HG02938 (cell line): ENCODE measurements around the gene FAM181A.

Source experiments
- ATAC-seq: cut with Tn5 transposase; IDR thresholded peaks from one replicate; pipeline ENCODE4 v1.9.1; 2021; ENCODE audit warnings: mild to moderate bottlenecking, moderate library complexity; ENCODE audit not compliant: unreplicated experiment

The FAM181A gene

DNA sequence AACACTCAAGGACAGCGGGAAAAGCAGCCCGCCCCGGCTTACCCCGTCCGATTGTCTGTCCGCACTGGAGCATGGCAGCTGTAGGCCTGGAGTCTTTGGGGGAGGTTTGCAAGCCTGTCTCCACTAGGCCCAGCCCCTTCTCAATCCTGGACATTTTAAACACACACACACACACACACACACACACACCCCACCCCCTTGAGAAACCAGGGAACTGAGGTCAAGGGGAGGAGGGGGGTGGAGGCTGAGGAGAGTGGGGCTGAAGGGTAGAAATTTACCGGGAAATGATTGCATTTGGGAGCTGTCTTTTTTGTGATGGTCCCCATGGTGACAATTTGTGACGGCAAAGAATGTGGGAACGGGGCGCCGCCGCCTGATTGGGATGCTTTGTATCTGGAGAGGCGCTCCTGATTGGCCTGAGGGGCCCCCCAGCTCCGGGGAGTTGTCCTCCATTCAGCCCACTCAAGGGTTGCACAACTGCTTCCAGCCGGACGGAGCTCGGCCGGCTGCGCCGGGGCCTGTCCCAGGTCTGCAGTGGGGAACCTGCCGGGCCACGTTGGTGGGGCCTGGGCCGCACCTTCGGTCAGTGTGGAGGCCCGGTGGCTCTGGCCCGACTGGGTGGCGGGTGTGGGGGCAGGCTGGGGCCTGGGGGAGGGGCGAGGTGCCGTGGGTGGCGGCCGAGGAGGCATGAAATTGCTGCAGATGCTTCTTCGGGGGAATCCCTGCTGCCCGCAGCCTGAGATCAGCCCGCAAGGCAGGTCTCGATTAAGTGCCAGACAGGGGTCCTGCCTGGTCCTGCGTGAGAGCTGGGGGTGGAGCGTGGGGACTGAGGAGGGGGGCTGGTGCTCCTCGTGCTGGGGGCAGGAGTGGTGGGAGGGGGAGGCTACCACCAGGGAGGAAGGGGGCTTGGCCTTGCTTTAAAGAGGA, at the start of gene FAM181A:
TSS of gene FAM181A (plus strand) at position 472 of the 927 bp plus-strand sequence. CDS start 942 bp downstream, outside the sequence.
- ATAC-seq = no peak

DNA sequence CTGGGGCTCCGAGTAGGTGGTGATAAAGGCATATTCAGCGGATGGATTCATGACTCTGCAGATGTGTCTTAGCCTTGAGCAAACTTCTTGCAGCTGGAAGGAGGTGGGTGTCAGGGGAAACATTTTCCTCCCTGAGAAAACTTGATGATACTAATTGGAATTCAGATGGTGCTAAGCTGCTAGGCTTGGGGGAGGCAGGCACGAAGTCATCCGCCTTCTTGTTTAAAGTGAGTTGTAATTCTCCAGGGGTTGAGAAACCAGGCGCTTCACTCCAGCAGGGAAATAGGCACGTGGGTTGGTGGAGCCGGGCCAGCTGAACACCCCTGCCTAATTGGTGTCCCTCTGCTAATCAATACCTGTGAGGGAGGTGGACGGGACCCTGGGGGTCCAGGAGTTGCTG, 48.9 kb upstream of the FAM181A start:
- no peak for ATAC-seq

DNA sequence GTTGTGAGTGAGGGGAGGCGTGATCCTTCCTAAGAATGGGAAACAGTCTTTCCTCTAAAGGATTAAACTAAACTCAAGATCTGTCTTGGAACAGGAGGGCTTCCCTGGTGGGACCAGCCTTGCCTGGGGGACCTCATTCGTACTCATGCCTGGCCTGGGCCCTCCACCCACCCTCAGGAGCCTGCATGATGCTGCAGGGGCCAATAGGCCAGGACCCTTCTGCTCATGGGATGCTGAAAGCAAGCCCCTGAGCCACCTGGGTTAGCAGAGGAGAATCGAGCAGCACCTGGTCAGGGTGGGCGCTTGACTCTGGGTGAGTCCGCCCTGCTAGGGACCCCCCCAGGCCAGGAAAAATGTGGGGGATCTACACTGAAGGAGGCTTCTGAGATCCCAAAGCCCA, 48.3 kb upstream of the FAM181A start:
- no peak for ATAC-seq

DNA sequence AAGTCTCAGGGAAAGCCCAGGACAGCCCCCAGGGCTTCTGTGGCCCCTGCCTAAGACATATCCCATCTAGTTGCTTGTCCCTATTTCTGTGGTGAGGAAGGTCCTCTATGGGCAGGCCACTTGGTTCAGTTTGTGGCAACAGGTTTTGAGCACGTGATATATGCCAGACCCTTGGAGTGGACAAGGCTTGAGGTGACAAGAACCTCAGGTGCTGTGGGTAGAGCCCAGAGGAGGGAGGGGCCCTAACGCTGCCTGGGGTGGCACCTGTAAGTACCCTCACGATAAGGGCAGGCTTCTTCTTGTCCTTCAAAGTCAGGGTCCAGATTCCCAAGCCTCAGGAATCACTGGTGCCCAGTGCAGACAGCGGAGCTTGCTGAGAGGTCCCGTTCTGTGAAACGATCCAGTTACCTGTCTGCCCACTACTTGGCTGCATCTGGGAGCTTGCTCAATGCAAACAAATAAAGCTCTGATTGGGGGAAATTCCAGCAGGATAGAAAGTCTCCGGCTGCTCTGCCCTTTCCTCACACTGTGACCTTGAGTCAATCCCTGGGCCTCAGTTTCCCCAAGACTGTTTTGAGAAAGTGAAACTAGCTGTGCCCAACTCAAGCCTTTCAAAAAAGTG, 47.7 kb upstream of the FAM181A start:
- ATAC-seq = no peak

DNA sequence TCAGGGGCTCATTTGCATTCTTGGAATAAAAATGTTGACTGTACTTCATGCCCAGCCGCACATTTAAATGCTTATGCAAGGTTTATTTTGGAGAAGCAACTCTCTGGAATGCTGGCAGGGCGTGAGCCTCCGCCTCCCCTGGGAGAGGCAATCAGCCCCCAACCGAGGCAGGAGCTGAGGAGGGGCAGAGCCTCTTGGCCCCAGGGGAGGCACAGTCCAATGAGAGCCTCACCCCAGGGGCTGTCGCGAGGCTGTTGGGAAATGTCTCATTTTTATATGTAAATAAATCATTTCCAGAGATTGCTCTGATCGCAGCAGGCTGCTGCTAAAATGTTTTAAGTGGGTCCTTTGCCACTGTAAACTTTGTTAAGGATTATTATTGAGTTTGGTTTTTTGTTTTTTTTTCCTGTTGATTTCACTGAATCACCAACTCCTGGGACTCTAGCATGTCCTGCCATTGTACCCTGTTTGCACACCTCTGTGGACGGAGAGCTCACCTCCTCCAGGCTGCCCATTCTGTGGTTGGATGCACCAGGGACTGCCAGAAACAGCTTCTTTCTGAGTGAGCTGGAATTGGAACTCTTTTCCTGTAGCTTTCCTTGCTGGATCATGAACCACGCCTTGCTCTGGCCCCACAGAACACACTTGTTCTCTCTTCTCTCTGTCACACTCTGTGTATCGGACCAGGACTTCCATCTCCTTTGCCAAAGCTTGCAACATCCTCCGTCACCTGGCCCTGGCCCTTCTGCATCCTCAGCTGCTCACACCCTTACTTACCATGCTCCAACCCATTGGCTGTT, 46.9 kb upstream of the FAM181A start:
- no peak for ATAC-seq

DNA sequence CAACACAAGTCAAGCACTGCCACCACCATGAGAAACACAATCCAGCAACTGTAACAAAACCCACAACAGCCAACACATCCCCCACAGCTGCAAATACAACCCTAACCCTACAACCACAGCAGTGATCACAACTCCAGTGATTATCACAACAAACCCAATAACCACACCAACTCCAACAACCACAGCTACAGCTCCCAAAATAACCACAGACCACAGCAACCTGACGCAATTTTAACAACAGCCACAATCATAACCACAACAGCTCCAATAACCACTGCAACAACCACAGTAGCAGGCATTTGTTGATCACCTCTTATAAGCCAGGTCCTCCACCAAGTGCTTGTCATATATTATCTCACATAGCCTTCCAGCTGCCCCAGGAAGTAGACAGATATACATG, 42.2 kb upstream of the FAM181A start:
- ATAC-seq = no peak

DNA sequence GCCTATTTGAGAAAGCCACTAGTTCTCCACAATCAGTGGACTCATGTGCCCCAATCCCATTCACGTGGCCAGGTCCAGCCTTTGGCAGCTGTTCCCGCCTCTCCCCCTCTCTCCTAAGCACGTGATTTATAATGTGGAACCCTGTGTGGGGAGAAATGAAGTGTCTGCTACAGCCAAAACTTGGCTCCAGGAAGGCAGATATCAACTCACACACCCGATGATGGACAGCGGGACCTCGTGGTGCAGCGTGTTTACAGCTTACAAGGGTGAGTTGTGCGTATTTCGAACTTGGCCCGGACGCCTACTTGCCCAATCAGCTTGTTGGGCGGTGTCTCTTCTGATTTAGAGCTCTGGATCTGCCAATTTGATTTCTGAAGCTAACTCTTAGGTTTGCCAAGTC, 38.1 kb upstream of the FAM181A start:
- no peak for ATAC-seq

DNA sequence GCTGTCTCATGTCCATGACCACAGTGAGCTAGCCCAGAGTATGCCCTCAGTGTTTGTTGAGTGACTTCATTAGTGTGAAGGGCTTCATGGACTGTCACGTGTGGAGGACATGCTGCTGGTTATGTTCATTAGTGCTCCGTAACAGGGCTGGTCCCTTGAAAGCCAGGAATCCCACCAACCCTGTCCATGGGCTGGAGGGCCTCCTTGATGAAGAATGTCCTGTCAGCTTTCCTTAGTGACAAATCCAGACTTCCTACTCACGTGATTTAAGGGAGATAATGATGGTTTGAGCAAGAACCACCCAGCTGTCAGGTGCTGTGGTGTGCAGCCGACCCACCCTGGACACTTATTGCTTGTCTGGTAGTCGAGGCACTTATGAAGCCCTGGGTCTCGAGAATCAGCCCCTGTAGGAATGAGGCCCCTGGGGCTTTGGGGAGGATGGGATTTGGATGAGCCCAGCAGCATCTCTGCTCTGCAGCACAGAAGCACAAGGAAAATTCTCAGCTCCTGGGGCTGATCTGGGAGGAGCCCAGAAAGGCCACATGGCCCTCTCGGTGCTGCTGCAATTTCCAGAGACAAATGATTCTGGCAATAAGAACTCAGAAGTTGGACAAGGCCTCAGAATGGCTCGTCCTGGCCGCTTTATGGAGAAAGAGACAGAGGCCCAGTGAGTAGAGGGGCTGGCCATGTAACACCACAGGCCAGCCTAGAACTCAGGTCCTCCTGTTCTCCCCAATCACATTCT, 37.2 kb upstream of the FAM181A start:
- ATAC-seq = no peak

DNA sequence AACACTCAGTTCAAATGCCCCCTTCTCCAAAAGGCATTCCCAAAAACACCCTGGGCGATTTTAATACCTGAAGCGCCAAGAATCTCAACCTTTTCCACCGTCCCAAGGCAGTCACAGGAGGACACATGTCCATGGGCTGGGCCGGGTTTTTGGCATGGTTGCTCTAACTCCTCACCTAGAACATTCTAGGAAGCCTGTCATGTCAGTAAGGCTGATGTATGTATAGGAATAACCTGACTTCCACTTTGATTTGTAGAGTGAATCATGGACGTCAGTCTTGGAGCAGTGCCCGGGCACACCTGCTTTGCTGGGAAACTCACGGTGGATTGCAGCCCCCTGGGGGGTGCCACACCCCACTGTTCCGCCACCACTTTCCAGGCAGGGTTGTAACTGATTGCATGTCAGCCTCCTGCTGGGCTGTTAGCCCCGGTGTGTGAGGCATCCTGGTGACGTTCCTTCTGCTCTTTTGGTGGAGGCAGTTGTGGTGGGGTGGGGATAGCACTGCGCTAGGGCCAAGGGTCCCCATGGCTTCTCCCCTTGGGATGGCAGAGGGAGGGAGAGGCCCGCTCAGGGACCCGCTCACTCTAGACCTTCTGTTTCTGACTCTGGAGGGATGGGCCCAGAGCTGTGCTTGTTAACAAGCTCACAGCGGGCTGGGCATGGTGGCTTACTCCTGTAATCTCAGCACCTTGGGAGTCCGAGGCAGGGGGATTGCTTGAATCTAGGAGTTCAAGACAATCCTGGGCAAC, 35.2 kb upstream of the FAM181A start:
- ATAC-seq = no peak

DNA sequence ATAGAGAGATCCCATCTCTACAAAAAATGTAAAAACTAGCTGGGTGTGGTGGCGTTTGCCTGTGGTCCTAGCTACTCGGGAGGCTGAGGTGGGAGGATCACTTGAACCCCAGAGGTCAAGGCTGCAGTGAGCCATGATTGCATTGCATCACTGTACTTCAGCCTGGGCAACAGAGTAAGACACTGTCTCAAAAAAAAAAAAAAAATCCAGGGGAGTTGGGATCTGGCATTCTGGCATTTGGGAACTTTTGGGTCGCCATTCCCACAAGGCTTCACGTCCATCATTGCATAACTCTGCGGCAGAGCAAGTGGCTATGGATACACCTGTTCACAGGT, 34.7 kb upstream of the FAM181A start:
- ATAC-seq = no peak

DNA sequence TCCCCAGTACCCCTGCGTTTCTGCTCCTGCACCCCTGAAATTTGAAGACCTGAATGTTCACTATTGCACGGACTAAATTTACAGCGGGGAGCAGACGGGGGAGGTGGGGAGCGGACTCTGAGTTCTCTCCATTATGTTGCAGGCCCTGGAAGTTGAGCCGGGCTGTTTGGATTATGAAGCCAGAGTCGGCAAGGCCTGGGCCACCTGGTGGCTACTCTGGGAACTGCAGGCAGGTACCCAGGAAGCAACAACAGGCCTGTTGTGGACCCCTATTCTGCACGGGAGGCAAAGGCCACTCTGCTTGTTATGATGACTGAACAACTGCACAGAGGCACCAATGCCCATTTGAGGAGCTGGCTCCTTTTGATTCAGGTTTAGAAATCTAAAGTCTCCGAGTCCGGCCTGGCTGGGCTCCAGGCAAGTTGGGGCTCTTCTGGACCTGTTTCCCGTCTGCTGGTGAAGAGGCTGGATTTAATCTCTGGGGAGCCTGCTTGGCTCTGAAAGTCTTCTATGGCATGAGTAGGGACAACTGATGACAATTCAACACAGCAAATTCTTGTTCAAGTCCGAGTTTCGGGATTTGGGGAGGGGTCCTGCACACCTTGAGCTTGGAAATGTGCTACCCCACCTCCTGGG, 34.1 kb upstream of the FAM181A start:
- ATAC-seq = no peak

DNA sequence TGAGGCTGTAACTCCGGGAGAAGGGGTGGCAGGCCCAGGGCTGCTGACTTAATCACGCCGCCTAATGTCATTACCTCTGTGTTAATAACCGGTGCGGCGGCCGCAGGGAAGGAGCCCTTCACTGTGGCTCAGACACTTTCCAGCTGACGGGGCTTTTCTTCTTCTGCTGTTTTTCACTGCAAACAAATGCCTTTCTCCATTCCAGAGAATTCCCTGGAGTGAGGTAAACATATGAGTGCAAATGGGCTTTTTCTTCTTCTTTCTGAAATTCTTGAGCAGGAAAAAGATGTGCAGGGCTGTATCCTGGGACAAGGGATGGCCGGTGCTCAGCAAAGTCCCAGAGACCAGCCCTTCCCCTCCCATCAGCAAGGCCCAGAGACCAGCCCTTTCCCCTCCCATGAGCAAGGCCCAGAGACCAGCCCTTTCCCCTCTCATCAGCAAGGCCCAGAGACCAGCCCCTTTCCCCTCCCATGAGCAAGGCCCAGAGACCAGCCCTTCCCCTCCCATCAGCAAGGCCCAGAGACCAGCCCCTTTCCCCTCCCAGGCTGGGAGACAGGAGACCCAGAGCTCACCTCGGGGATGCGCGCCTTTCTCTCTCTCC, 33.4 kb upstream of the FAM181A start:
- ATAC-seq = no peak

DNA sequence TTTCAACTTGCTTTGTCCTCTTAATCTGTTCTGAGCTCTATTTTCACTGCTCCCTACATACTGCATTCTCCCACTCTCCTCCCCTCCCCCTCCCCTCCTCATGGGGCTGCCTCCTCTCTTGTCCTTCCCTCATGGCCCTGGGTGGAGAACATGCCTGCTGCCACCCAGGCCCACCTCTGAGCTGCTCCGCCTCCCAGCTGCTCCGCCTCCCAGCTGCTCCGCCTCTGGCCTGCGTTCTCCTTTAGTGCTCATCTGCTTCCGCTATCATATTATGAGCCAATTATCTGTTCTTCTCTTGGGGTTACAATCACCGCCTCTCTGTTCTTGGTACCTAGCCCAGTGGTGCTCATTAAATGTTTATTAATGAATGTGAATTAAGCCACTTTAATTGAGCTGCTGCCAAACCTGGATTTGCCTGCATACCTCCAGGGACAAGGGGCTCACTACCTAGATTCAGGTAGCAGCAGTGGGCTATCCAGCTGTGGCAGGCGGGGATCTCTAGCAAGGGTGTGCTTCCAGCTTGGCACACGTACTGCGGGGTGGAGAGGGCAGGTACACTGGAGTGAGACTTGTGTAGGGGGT, 32.0 kb upstream of the FAM181A start:
- ATAC-seq = no peak

DNA sequence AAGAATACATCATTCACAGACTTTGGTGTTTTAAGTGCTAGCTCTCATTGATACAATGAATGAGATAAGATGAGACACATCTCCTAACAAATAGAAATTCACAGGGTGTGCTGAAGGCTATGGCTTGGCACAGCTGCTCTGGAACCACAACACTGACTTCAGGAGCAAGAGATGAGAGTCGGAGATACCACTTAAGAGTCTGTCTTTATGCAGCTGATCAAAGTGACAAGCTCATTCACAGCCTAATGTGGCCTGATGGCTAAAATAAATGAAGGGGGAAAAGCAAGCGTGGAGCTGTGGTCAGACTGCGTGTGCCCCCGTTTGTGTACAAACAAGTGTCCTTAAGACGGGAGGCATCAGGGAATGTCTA, 29.7 kb upstream of the FAM181A start:
- no peak for ATAC-seq

DNA sequence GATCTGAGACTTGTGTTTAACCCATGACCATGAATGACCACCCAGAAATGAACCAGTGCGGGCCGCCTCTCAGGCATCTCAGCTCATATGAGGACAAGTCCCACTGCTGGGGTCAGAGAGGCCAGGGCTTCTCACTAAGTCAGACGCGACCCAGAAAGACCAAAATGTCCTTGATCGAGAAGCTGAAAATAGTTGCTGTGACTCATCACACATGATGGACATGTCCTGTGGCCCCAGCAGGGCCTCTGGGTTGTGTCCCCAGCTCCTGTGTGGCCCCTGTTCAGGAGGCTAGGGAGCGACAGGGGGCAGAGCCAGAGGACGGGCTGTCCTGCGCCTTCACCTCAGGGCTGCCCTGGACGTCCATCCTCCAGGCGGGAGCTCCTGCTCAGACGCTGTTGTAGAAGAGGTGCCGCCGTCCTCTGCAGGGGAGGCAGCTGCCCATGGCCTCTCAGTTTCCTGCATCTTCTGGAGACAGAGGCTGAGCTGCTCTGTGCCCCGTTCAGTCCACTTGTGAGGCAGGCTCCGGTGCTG, 29.0 kb upstream of the FAM181A start:
- ATAC-seq = no peak

DNA sequence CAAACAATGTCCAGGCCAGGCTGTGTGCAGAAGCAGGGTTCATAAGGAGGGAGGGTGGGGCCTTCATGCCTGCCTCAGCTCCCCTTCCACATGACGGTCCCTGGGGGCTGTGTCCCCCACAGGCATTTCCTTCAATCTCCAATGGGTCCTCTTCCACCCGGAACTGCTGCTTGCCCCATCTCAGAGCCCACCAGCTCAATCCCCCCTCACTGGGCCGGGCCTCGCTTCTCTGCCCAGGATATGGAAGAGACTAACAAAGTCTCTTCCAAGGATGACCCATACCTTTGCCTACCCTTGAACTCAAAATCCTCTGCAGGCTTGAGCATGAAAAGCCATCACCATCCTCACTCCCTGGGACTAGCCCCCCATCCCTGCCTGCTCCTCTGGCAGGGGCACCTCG, 28.4 kb upstream of the FAM181A start:
- ATAC-seq = no peak

DNA sequence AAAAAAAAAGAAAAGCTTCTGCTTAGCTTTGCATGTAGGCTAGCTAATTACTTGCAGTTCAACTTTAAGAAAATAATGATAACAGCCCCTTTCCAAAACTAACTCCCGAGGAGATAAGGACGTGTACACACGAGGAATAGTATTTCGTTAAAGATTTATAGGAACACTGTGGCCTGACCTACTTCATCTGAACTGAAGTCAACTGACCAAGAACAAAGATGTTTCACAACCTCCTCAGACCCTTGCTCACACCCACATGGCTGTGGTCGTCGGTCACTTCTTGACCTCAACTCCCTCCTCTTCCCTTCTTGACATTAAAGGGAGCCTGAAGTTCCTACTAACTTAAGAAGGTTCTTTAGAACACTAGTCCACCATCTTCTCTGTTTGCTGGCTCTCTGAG, 25.3 kb upstream of the FAM181A start:
- ATAC-seq = no peak

DNA sequence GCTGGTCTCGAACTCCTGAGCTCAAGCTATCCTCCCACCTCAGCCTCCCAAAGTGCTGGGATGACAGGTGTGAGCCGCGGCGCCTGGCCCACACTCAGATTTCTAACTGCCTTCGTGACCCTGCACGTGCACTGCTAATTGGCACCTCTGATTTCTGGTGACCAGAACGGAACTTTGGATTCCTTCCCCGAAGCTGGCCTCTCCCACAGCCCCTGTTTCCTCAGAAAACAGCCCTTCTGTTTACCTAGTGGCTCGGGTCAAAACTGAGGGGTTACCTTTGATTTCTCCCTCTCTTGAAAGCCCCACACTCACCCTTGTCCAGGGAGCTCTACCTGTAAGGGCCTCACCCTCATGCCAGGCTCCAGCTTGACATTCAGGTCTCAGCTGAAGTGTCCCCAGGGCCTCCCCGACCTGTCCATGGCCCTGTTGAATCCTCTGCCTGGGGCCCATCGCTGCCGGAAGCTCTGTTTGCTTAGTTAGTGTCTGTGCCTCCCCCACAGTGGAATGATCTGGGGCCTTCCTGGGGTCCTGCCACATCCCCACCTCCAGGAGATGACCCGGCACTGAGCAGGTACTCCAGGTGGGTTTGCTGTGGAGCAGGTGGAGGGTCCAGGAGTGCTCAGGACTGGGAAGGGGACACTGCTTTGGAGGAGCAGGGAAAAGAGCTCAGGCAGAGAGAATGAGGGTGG, 24.4 kb upstream of the FAM181A start:
- ATAC-seq = no peak
